ENCODE data around the gene HNF1A. TPM values are rescaled to one million over a fixed set of nuclear protein-coding genes. Genes with fewer than 3 reads are reported as not detected.

The HNF1A gene
- total RNA-seq, 4 donors from 2014 or later: 11.8 TPM; not detected in 3

DNA sequence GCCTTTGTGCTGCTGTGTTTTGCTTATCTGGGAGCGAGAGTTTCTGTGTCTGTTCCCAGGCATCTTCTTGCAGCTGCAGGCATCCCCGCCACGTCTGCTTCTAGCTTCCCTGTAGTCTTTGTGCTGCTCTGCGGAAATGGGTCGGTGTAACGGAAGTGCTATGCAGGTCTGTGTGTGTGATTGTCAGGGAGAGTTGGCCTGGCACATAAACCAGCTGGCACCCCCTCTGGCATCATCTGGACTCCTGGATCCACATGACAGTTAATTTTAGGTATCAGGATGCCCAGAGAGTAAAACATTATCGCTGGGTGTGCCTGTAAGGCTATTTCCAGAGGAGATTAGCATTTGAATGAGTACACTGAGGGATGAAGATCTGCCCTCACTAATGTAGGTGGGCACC is 70.1 kb downstream of the HNF1A start:
- intact Hi-C loops (cut with DNase I; ENCODE audit: low total_unique reads): no loop called here
- H3K27me3 ChIP-seq: no peaks in the 10 kb centered on the region

DNA sequence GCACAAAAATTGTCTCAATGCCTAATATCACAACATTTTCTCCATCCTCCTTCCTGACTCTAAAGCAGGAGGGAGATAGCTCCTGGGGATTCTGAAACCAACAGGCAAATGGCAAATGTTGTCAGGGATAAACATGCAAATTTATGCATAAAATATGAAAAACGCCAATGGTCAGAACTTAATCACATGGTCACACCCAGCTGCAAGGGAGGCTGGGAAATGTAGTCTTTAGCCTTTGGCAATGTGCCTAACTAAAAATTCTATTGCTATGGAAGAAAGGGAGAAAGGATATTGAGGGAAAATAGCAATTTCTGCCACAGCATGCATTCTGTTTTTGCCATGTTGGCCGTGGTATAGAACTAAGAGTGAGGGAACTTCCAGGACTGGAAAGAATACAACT is 72.4 kb downstream of the HNF1A start:
- Histone ChIP-seq H3K27me3 (no peaks in the 10 kb centered on the region), H3K27ac (no peak overlapping the region), H3K4me1 (no peaks in the 10 kb centered on the region), H3K9me3 (no peaks in the 10 kb centered on the region), H3K4me3 (no peak overlapping the region), H3K36me3 (no peaks in the 10 kb centered on the region)
- TF ChIP-seq, protein P1, sequence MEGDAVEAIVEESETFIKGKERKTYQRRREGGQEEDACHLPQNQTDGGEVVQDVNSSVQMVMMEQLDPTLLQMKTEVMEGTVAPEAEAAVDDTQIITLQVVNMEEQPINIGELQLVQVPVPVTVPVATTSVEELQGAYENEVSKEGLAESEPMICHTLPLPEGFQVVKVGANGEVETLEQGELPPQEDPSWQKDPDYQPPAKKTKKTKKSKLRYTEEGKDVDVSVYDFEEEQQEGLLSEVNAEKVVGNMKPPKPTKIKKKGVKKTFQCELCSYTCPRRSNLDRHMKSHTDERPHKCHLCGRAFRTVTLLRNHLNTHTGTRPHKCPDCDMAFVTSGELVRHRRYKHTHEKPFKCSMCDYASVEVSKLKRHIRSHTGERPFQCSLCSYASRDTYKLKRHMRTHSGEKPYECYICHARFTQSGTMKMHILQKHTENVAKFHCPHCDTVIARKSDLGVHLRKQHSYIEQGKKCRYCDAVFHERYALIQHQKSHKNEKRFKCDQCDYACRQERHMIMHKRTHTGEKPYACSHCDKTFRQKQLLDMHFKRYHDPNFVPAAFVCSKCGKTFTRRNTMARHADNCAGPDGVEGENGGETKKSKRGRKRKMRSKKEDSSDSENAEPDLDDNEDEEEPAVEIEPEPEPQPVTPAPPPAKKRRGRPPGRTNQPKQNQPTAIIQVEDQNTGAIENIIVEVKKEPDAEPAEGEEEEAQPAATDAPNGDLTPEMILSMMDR (IDR thresholded peaks at IDR 0.05): no peak
- no peak for TF ChIP-seq POLR2A (IDR thresholded peaks at IDR 0.05)
- intact Hi-C loops (cut with DNase I; ENCODE audit: low total_unique reads): no loop called here
- no peak for DNase-seq

More for the DNA sequence above, 70.1 kb downstream of the HNF1A start:
- no peak for TF ChIP-seq POLR2A (IDR thresholded peaks at IDR 0.05)
- TF ChIP-seq, protein P1 (IDR thresholded peaks at IDR 0.05): no peak
- H3K36me3 ChIP-seq: no peaks in the 10 kb centered on the region
- H3K27ac ChIP-seq: no peak overlapping the region
- H3K4me3 ChIP-seq: no peak overlapping the region
- DNase-seq: no peak
- H3K9me3 ChIP-seq: no peaks in the 10 kb centered on the region
- no peaks in the 10 kb centered on the region for H3K4me1 ChIP-seq

Other genes starting within 250 kb of the HNF1A start
- gene SPPL3, start 74.2 kb upstream of the HNF1A start, total RNA-seq: 10 to 100 TPM in 3 of 4 donors, 1 to 10 TPM in 1; 5.4 to 82.7 (median 23.2) TPM
- gene C12orf43, start 37.9 kb downstream of the HNF1A start, total RNA-seq: 10 to 100 TPM; 12.2 to 23.5 (median 19.0) TPM
- under 1 TPM in 2 of 4 donors, not detected in 2; 0.35 to 0.82 TPM for gene OASL, start 60.7 kb downstream of the HNF1A start, total RNA-seq
- 1 to 10 TPM; 1.0 to 7.7 (median 3.1) TPM for gene P2RX7, start 154.3 kb downstream of the HNF1A start, total RNA-seq
- gene P2RX4, start 231.6 kb downstream of the HNF1A start, total RNA-seq: 100 to 1,000 TPM in 1 of 4 donors, 10 to 100 TPM in 3; 10.9 to 217 (median 36.1) TPM

All from uterus (tissue), 4 donors.